H1 (cell line): ENCODE data around the gene KCNH5.

Source experiments
- CTCF ChIP-seq, 3 experiments: IDR thresholded peaks; 1 replicate in 2 of 3; 2 replicates in 1 of 3; pipeline versions ENCODE4 v1.5.1 to v1.6.1; 2011; ENCODE audit warnings: low read length in 3 of 3, mild to moderate bottlenecking in 3 of 3, inconsistent platforms in 2 of 3, low read depth in 1 of 3, moderate library complexity in 1 of 3; ENCODE audit not compliant: insufficient read depth in 1 of 3; ENCODE audit errors: control extremely low read depth in 1 of 3
- EGR1 ChIP-seq: IDR thresholded peaks from 2 replicates; pipeline ENCODE4 v1.6.1; 2011; ENCODE audit warnings: low read depth, low read length, borderline replicate concordance
- EP300 ChIP-seq, 2 experiments: IDR thresholded peaks; 1 replicate in 1 of 2; 2 replicates in 1 of 2; pipeline ENCODE4 v1.6.1; 2011 to 2012; ENCODE audit warnings: low read depth in 2 of 2, low read length in 2 of 2, mild to moderate bottlenecking in 2 of 2, borderline replicate concordance in 1 of 2, inconsistent platforms in 1 of 2, moderate library complexity in 1 of 2
- HDAC2 ChIP-seq, 2 experiments: fragments of 300-600 bp in 1 of 2; sonication (generic) in 1 of 2; IDR thresholded peaks; 2 replicates each; pipeline ENCODE4 v1.6.1; 2011 to 2012; ENCODE audit warnings: low read depth in 2 of 2, low read length in 2 of 2, mild to moderate bottlenecking in 2 of 2, moderate library complexity in 2 of 2, borderline replicate concordance in 1 of 2, inconsistent platforms in 1 of 2
- POLR2A ChIP-seq, 2 experiments: IDR thresholded peaks; 1 replicate in 1 of 2; 2 replicates in 1 of 2; pipeline ENCODE4 v1.6.1; 2011; ENCODE audit warnings: low read depth in 2 of 2, low read length in 2 of 2, mild to moderate bottlenecking in 2 of 2; ENCODE audit errors: control extremely low read depth in 1 of 2
- SUZ12 ChIP-seq: fragments of 200-600 bp; sonication (generic); IDR thresholded peaks from 2 replicates; pipeline ENCODE4 v1.6.1; 2012; ENCODE audit warnings: mild to moderate bottlenecking, inconsistent platforms, low read length, moderate library complexity, mixed read lengths
- TEAD4 ChIP-seq: IDR thresholded peaks from 2 replicates; pipeline ENCODE4 v1.6.1; 2012; ENCODE audit warnings: low read depth, low read length, inconsistent platforms, mixed read lengths

- TF ChIP-seq CTCF (IDR thresholded peaks at IDR 0.05; ENCODE audit: control extremely low read depth in 1 of 3, insufficient read depth in 1 of 3, low read depth in 1 of 3, low read length in 3 of 3) (no peak), TEAD4 (no peak), HDAC2 (IDR thresholded peaks at IDR 0.05; ENCODE audit: borderline replicate concordance in 1 of 2, low read depth in 2 of 2, low read length in 2 of 2) (no peak), EGR1 (no peak), SUZ12 (no peak), EP300 (IDR thresholded peaks at IDR 0.05; ENCODE audit: borderline replicate concordance in 1 of 2, low read depth in 2 of 2, low read length in 2 of 2) (no peak), POLR2A (IDR thresholded peaks at IDR 0.05; ENCODE audit: control extremely low read depth in 1 of 2, low read depth in 2 of 2, low read length in 2 of 2) (no peak)
Observed at GRCh38 chr14:62682208-62682607, 363.1 kb downstream of the KCNH5 start.
